K562 (cell line): ENCODE results near the gene TEX264. TPM values are rescaled to one million over a fixed set of nuclear protein-coding genes. Genes with fewer than 3 reads are reported as not detected.

ENCODE experiments used
- ATAC-seq: fragments of 200-7000 bp; cut with Tn5 transposase; 3 replicates; pipeline ENCODE4 v1.9.1; 2020; ENCODE audit warnings: moderate library complexity
- BruUV-seq: library from RNA; stranded (reverse); fragments of 400-500 nt; replicated peaks from 2 replicates; lab custom pipeline; 2021; lab: Mats Ljungman, UMichigan
- CTCF ChIA-PET: fragments of 300-600 bp; formaldehyde crosslinking; extraction: SDS; loops from one replicate; lab custom pipeline; 2021; ENCODE audit warnings: low intra/inter-chr PET ratio; lab: Yijun Ruan, JAX
- POLR2A ChIA-PET: fragments of 300-600, 350-650 bp; sonication (Branson Sonifier 250); formaldehyde crosslinking; extraction: SDS; loops from one replicate; lab custom pipeline; 2021; ENCODE audit warnings: antibody characterized with exemption, inconsistent platforms; lab: Yijun Ruan, JAX
- DNase-seq, 4 experiments: peaks; one replicate each; pipeline versions ENCODE4 v3.0.0 to v3.0.0-alpha.2; 2011 to 2018; ENCODE audit warnings: low spot score in 3 of 4, mixed read lengths in 3 of 4; ENCODE audit errors: extremely low read depth in 1 of 4
- FAIRE-seq: peaks from 2 replicates; lab custom pipeline; 2011; peaks lifted over from hg19 to GRCh38; lab: Jason Lieb, UNC
- H2AFZ ChIP-seq: 2 replicates; pipeline ENCODE4 v1.6.0; 2011; ENCODE audit warnings: low read depth, low read length, control low read depth, inconsistent platforms
- H3K27ac ChIP-seq: fragments of 200-600 bp; 3 replicates; pipeline ENCODE4 v1.8.0; 2011; ENCODE audit warnings: low read depth, mild to moderate bottlenecking, control low read depth, inconsistent platforms, low read length, moderate library complexity, mixed read lengths; ENCODE audit errors: extremely low read depth
- H3K27me3 ChIP-seq, 2 experiments: fragments of 300-600 bp in 1 of 2; 2 replicates in 1 of 2; 3 replicates in 1 of 2; pipeline versions ENCODE4 v1.6.0 to v1.8.0; 2011; ENCODE audit warnings: inconsistent platforms in 2 of 2, low read length in 2 of 2, mild to moderate bottlenecking in 1 of 2, mixed read lengths in 1 of 2, moderate library complexity in 1 of 2; ENCODE audit not compliant: control insufficient read depth in 2 of 2, insufficient read depth in 2 of 2
- H3K36me3 ChIP-seq: fragments of 300-600 bp; 3 replicates; pipeline ENCODE4 v1.8.0; 2011; ENCODE audit warnings: mild to moderate bottlenecking, low read length, inconsistent platforms; ENCODE audit not compliant: control insufficient read depth, insufficient read depth
- H3K4me1 ChIP-seq, 2 experiments: fragments of 200-600 bp in 1 of 2; replicated peaks in 1 of 2; 2 replicates in 1 of 2; 3 replicates in 1 of 2; pipeline versions ENCODE4 v1.5.1 to v1.8.0; 2011; ENCODE audit warnings: inconsistent platforms in 2 of 2, low read length in 2 of 2, mild to moderate bottlenecking in 1 of 2, mixed read lengths in 1 of 2, moderate library complexity in 1 of 2; ENCODE audit not compliant: control insufficient read depth in 2 of 2, insufficient read depth in 2 of 2
- H3K4me2 ChIP-seq: 2 replicates; pipeline ENCODE4 v1.6.1; 2011; ENCODE audit warnings: low read length, control low read depth, inconsistent platforms, mixed read lengths; ENCODE audit not compliant: insufficient read depth
- H3K4me3 ChIP-seq: fragments of 200-600 bp; sonication (generic), shearing (Covaris generic); 2 replicates; pipeline ENCODE4 v1.5.1; 2016; ENCODE audit warnings: control low read depth, inconsistent platforms
- H3K79me2 ChIP-seq: fragments of 200-600 bp; 3 replicates; pipeline ENCODE4 v1.8.0; 2011; ENCODE audit warnings: low read length, inconsistent platforms; ENCODE audit not compliant: control insufficient read depth, insufficient read depth
- H3K9ac ChIP-seq, 2 experiments: 2 replicates each; pipeline versions ENCODE4 v1.6.0 to v1.6.1; 2011; ENCODE audit warnings: low read depth in 2 of 2, low read length in 2 of 2, control low read depth in 1 of 2, inconsistent platforms in 1 of 2, mild to moderate bottlenecking in 1 of 2, mixed read lengths in 1 of 2; ENCODE audit not compliant: insufficient read depth in 1 of 2
- H3K9me1 ChIP-seq: one replicate; pipeline ENCODE4 v1.6.0; 2011; ENCODE audit warnings: inconsistent platforms, mild to moderate bottlenecking, low read length, moderate library complexity; ENCODE audit not compliant: control insufficient read depth, insufficient read depth
- H3K9me3 ChIP-seq: replicated peaks from 2 replicates; pipeline ENCODE4 v1.5.1; 2011; ENCODE audit warnings: low read depth, low read length, inconsistent platforms; ENCODE audit not compliant: control insufficient read depth, insufficient read depth
- H4K20me1 ChIP-seq: replicated peaks from 2 replicates; pipeline ENCODE4 v1.6.1; 2011; ENCODE audit warnings: low read length, inconsistent platforms, mixed read lengths; ENCODE audit not compliant: control insufficient read depth, insufficient read depth
- BMI1 ChIP-seq: fragments of 150-350 bp; IDR thresholded peaks from 2 replicates; pipeline ENCODE4 v1.6.1; 2014; ENCODE audit warnings: low read length
- CTCFL ChIP-seq: IDR thresholded peaks from 2 replicates; pipeline ENCODE4 v1.6.1; 2011; ENCODE audit warnings: borderline replicate concordance, low read depth, mild to moderate bottlenecking, moderate library complexity, low read length; ENCODE audit not compliant: insufficient read depth, poor library complexity, severe bottlenecking
- FOSL1 ChIP-seq: fragments of 200-800 bp; sonication (Bioruptor generic); conservative IDR thresholded peaks from 2 replicates; pipeline ENCODE4 v1.6.1; 2016; ENCODE audit warnings: missing genetic modification characterization, missing compliant biosample characterization
- JUND ChIP-seq, 2 experiments: IDR thresholded peaks; 2 replicates in 1 of 2; 3 replicates in 1 of 2; pipeline ENCODE4 v1.6.1; 2011; ENCODE audit warnings: borderline replicate concordance in 2 of 2, low read depth in 2 of 2, low read length in 2 of 2, improper control_type of control experiment in 1 of 2, missing biosample characterization in 1 of 2, missing genetic modification characterization in 1 of 2, missing genetic modification reagents in 1 of 2
- MEF2D ChIP-seq: conservative IDR thresholded peaks from 2 replicates; pipeline ENCODE4 v1.6.1; 2016; ENCODE audit warnings: low read depth, missing genetic modification characterization, missing compliant biosample characterization
- MTA2 ChIP-seq: fragments of 450-650 bp; IDR thresholded peaks from 2 replicates; pipeline ENCODE4 v1.6.1; 2016; ENCODE audit warnings: low read depth
- MYNN ChIP-seq, 2 experiments: sonication (generic); formaldehyde crosslinking in 1 of 2; IDR thresholded peaks; 2 replicates each; pipeline versions ENCODE4 v1.5.0 to v1.6.1; 2016 to 2020; ENCODE audit warnings: antibody characterized with exemption in 1 of 2, missing genetic modification reagents in 1 of 2
- NFE2 ChIP-seq: IDR thresholded peaks from 2 replicates; pipeline ENCODE4 v1.6.1; 2014; ENCODE audit warnings: antibody characterized with exemption, low read depth
- RAD21 ChIP-seq, 2 experiments: fragments of 250-450 bp in 1 of 2; fragments of 450-650 bp in 1 of 2; sonication (Bioruptor Pico) in 1 of 2; formaldehyde crosslinking in 1 of 2; IDR thresholded peaks in 1 of 2; conservative IDR thresholded peaks in 1 of 2; 2 replicates each; pipeline versions ENCODE4 v1.4.0 to v1.8.0; 2020 to 2022; ENCODE audit warnings: mild to moderate bottlenecking in 2 of 2, moderate library complexity in 1 of 2
- RCOR1 ChIP-seq, 2 experiments: IDR thresholded peaks; 2 replicates each; pipeline ENCODE4 v1.6.1; 2012; ENCODE audit warnings: low read depth in 2 of 2, low read length in 2 of 2, borderline replicate concordance in 1 of 2, improper control_type of control experiment in 1 of 2
- SPI1 ChIP-seq: IDR thresholded peaks from 2 replicates; pipeline ENCODE4 v1.6.1; 2011; ENCODE audit warnings: low read depth, low read length, control low read depth, borderline replicate concordance
- ZNF184 ChIP-seq: sonication (generic); formaldehyde crosslinking; IDR thresholded peaks from 2 replicates; pipeline ENCODE4 v1.5.0; 2020; ENCODE audit warnings: missing genetic modification reagents
- ZNF24 ChIP-seq: fragments of 450-650 bp; IDR thresholded peaks from 2 replicates; pipeline ENCODE4 v1.6.1; 2016
- ZNF277 ChIP-seq: fragments of 250-450 bp; sonication (Bioruptor Pico); IDR thresholded peaks from 2 replicates; pipeline ENCODE4 v1.8.0; 2022; ENCODE audit warnings: inconsistent platforms, mild to moderate bottlenecking, moderate library complexity, borderline replicate concordance
- ZNF589 ChIP-seq: fragments of 200-800 bp; sonication (Bioruptor generic); IDR thresholded peaks from 2 replicates; pipeline ENCODE4 v1.6.1; 2016; ENCODE audit warnings: low read depth, missing genetic modification characterization, missing compliant biosample characterization
- ZNF76 ChIP-seq: fragments of 250-450 bp; sonication (Bioruptor Pico); IDR thresholded peaks from 2 replicates; pipeline ENCODE4 v1.4.0; 2020; ENCODE audit warnings: mild to moderate bottlenecking, moderate library complexity, borderline replicate concordance
- WGBS: fragments of 100-300 bp; shearing (Covaris generic); methylation state at CpG from one replicate; pipeline ENCODE4 v1.1.6; 2016; ENCODE audit warnings: low coverage, mixed read lengths; ENCODE audit not compliant: insufficient coverage; ENCODE audit errors: missing lambda C conversion rate; 5-methylcytosine and 5-hydroxymethylcytosine counted together
- in situ Hi-C: fragments of 300-500 bp; cut with MboI; formaldehyde crosslinking; loops from 4 replicates; pipeline ENCODE4 v1.15.0; 2018; ENCODE audit warnings: inconsistent platforms, mixed read lengths
- intact Hi-C: fragments of 100-400 bp; cut with micrococcal nuclease; formaldehyde crosslinking; loops from 2 replicates; pipeline ENCODE4 v1.14.2; 2022
- polyA plus RNA-seq, 8 experiments: library from polyadenylated mRNA; depleted of rRNA in 4 of 8; stranded (reverse) in 5 of 8; unstranded in 3 of 8; fragments of >200 nt; fragmentation: Nextera tagmentation in 2 of 8; fragmentation: Illumina TruSeq in 1 of 8; extraction: Ambion mirVana in 2 of 8; extraction: Trizol in 1 of 8; gene quantifications; 2 replicates each; pipeline versions ENCODE4 v1.2.1 to v1.2.3, GENCODE V29; 2011 to 2014; ENCODE audit warnings: inconsistent platforms in 1 of 8, missing spikeins in 1 of 8
- total RNA-seq, 7 experiments: library from RNA; depleted of rRNA in 6 of 7; stranded (reverse); fragments of >200 nt in 6 of 7; fragmentation: Illumina TruSeq in 2 of 7; extraction: Trizol in 2 of 7; gene quantifications; 2 replicates each; pipeline versions ENCODE4 v1.2.1 to v1.2.3, GENCODE V29; 2011 to 2021; ENCODE audit warnings: low replicate concordance in 1 of 7

TEX264 gene
- total and polyA plus RNA-seq, 9 of the 15 experiments (the other 6 are each of a cell fraction or from before 2014, with no cell fraction given), result 4.1 to 47.0 (median 31.0) TPM

GRCh38 chr3:51721062-51721745 is 50.2 kb downstream of the TEX264 start (continued):
- TF ChIP-seq MEF2D (no peak), MTA2 (no peak), CTCFL (no peak), MYNN (IDR thresholded peaks at IDR 0.05) (no peak), MYNN (CRISPR knock-in tag; IDR thresholded peaks at IDR 0.05) (no peak), ZNF76 (CRISPR knock-in tag) (no peak)

GRCh38 chr3:51722362-51722761 is 51.3 kb downstream of the TEX264 start:
- Histone ChIP-seq H3K27ac (no peak overlapping the region), H3K9me1 (no peaks in the 10 kb centered on the region), H3K9me3 (no peaks in the 10 kb centered on the region), H3K79me2 (no peaks in the 10 kb centered on the region), H3K4me1 (no peaks in the 10 kb centered on the region; a peak in 1 of 5 replicates), H3K4me2 (no peak overlapping the region), H3K9ac (no peak overlapping the region), H3K4me3 (no peak overlapping the region), H3K36me3 (no peaks in the 10 kb centered on the region), H3K27me3 (peaks cover 0 to 8% of the 10 kb centered on the region in 2 experiments; a peak in 1 of 5 replicates), H4K20me1 (no peaks in the 10 kb centered on the region), H2AFZ (no peak overlapping the region)
- in situ Hi-C loops (no loop called here), intact Hi-C loops (no loop called here)
- peak in 1 of 4 experiments; percentile 20 for DNase-seq
- FAIRE-seq, result no peak
- ChIA-PET POLR2A (no interaction called here), CTCF (interaction anchor here (0.7 kb wide), 1 partner anchor 175 kb away, joined by 4 read pairs; no protein-coding TSS in a partner anchor)
- no peak; the same call in 2 of the 3 replicates for ATAC-seq
- 0% methylated on average over 2 of the region's 4 CpGs for WGBS
- BruUV-seq, result no TSS peak
- TF ChIP-seq NFE2 (no peak), ZNF277 (CRISPR knock-in tag) (no peak), ZNF24 (no peak), RCOR1 (IDR thresholded peaks at IDR 0.05; ENCODE audit: borderline replicate concordance in 1 of 2, low read depth in 2 of 2, low read length in 2 of 2) (peak in 1 of 2 experiments; percentile 19; a peak in 1 of 4 replicates), BMI1 (no peak), RAD21 (CRISPR knock-in tag; conservative IDR thresholded peaks at IDR 0.05 in 1 of 2, IDR thresholded peaks at IDR 0.05 in 1 of 2) (peak in 1 of 2 experiments; percentile 33; a peak in 2 of 4 replicates), JUND (IDR thresholded peaks at IDR 0.05; ENCODE audit: borderline replicate concordance, low read depth, low read length) (peak; percentile 27; the same call in 1 of the 2 replicates), JUND (tag; IDR thresholded peaks at IDR 0.05; ENCODE audit: borderline replicate concordance, low read depth, low read length) (0 out of 3 replicates have a peak, but pooled peaks have one; percentile 19), SPI1 (no peak), FOSL1 (peak; percentile 45; the same call in 1 of the 2 replicates), ZNF589 (CRISPR knock-in tag) (no peak), ZNF184 (CRISPR knock-in tag) (no peak)
